Natural killer cell (primary cell): Measurements from ENCODE around the gene FNDC3B. TPM values are rescaled to one million over a fixed set of nuclear protein-coding genes. Genes with fewer than 3 reads are reported as not detected.

Experiments
- ATAC-seq, 3 donors: fragments of 150-1000 bp in 2 of 3; fragments of 200-7000 bp in 1 of 3; cut with Tn5 transposase; 1 replicate in 1 of 3; 2 replicates in 2 of 3; pipeline ENCODE4 v1.10.0; 2021; ENCODE audit warnings: mild to moderate bottlenecking in 2 of 3, moderate library complexity in 2 of 3
- DNase-seq, 2 donors: peaks; one replicate each; pipeline versions ENCODE4 v3.0.0 to v3.0.0-alpha.2; 2013 to 2021; ENCODE audit warnings: mixed read lengths in 1 of 2
- H3K27ac ChIP-seq: one replicate; pipeline ENCODE4 v1.5.1; 2013; ENCODE audit warnings: mild to moderate bottlenecking, low read length
- H3K27me3 ChIP-seq: one replicate; pipeline ENCODE4 v1.6.1; 2013; ENCODE audit warnings: low read length; ENCODE audit not compliant: control insufficient read depth, insufficient read depth
- H3K36me3 ChIP-seq: one replicate; pipeline ENCODE4 v1.6.1; 2013; ENCODE audit warnings: low read length; ENCODE audit not compliant: control insufficient read depth, insufficient read depth
- H3K4me1 ChIP-seq: one replicate; pipeline ENCODE4 v1.6.1; 2013; ENCODE audit warnings: low read length; ENCODE audit not compliant: control insufficient read depth, insufficient read depth
- H3K4me3 ChIP-seq: one replicate; pipeline ENCODE4 v1.5.1; 2013; ENCODE audit warnings: low read length
- H3K9me3 ChIP-seq: one replicate; pipeline ENCODE4 v1.6.1; 2013; ENCODE audit warnings: low read length; ENCODE audit not compliant: control insufficient read depth, insufficient read depth
- H3K27ac Mint-ChIP-seq, 2 donors: one replicate each; pipeline ENCODE4 v1.8.0; 2022; ENCODE audit warnings: mild to moderate bottlenecking in 2 of 2, mixed read lengths in 2 of 2, moderate library complexity in 1 of 2
- H3K27me3 Mint-ChIP-seq, 2 donors: one replicate each; pipeline ENCODE4 v1.8.0; 2022; ENCODE audit warnings: low read depth in 2 of 2, mixed read lengths in 2 of 2
- H3K36me3 Mint-ChIP-seq: one replicate; pipeline ENCODE4 v1.8.0; 2022; ENCODE audit warnings: mixed read lengths
- H3K4me1 Mint-ChIP-seq, 2 donors: one replicate each; pipeline ENCODE4 v1.8.0; 2022; ENCODE audit warnings: mixed read lengths in 2 of 2
- H3K4me3 Mint-ChIP-seq: one replicate; pipeline ENCODE4 v1.8.0; 2022; ENCODE audit warnings: mild to moderate bottlenecking, moderate library complexity, mixed read lengths
- H3K9me3 Mint-ChIP-seq, 2 donors: one replicate each; pipeline ENCODE4 v1.8.0; 2022; ENCODE audit warnings: mixed read lengths in 2 of 2
- WGBS: methylation state at CpG from one replicate; pipeline ENCODE4 v1.1.7; 2013; ENCODE audit warnings: missing lambda C conversion rate; ENCODE audit not compliant: insufficient coverage; 5-methylcytosine and 5-hydroxymethylcytosine counted together
- intact Hi-C: fragments of 100-400 bp; cut with micrococcal nuclease; formaldehyde crosslinking; loops from one replicate; pipeline ENCODE4 v1.14.2; 2022
- total RNA-seq, 4 donors: library from RNA; stranded (reverse); fragments of 120-200 nt in 1 of 4; gene quantifications; one replicate each; pipeline versions ENCODE4 v1.2.3 to v1.2.4, GENCODE V29; 2013 to 2022
- TF ChIP-seq, protein P1 (sequence below): fragments of 200-600 bp; IDR thresholded peaks from one replicate; pipeline ENCODE4 v1.8.0; 2022; ENCODE audit warnings: antibody characterized with exemption

Gene FNDC3B
- total RNA-seq, 3 donors from 2014 or later (not counting 1 experiment from before 2014, with no cell fraction given), result 154 to 214 (median 206) TPM

GRCh38 chr3:172224560-172225214 lies 185.3 kb downstream of the FNDC3B start:
- ATAC-seq (no peak), DNase-seq (no peak)
- Mint-ChIP-seq H3K4me1 (peaks cover 67 to 77% of the 10 kb centered on the region in 2 donors), H3K36me3 (peaks cover 22% of the 10 kb centered on the region), H3K27ac (peak overlapping the region; percentile 9 to 24), H3K9me3 (no peaks in the 10 kb centered on the region), H3K4me3 (no peak overlapping the region), H3K27me3 (no peaks in the 10 kb centered on the region)
- Histone ChIP-seq H3K27me3 (no peaks in the 10 kb centered on the region), H3K4me3 (no peak overlapping the region), H3K4me1 (no peaks in the 10 kb centered on the region), H3K27ac (no peak overlapping the region), H3K36me3 (peaks cover 17% of the 10 kb centered on the region), H3K9me3 (no peaks in the 10 kb centered on the region)
- intact Hi-C loops, result no loop called here
- TF ChIP-seq, protein P1, sequence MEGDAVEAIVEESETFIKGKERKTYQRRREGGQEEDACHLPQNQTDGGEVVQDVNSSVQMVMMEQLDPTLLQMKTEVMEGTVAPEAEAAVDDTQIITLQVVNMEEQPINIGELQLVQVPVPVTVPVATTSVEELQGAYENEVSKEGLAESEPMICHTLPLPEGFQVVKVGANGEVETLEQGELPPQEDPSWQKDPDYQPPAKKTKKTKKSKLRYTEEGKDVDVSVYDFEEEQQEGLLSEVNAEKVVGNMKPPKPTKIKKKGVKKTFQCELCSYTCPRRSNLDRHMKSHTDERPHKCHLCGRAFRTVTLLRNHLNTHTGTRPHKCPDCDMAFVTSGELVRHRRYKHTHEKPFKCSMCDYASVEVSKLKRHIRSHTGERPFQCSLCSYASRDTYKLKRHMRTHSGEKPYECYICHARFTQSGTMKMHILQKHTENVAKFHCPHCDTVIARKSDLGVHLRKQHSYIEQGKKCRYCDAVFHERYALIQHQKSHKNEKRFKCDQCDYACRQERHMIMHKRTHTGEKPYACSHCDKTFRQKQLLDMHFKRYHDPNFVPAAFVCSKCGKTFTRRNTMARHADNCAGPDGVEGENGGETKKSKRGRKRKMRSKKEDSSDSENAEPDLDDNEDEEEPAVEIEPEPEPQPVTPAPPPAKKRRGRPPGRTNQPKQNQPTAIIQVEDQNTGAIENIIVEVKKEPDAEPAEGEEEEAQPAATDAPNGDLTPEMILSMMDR, result no peak
- 93% methylated on average over 6 of the region's 7 CpGs for whole genome bisulfite sequencing

DNA sequence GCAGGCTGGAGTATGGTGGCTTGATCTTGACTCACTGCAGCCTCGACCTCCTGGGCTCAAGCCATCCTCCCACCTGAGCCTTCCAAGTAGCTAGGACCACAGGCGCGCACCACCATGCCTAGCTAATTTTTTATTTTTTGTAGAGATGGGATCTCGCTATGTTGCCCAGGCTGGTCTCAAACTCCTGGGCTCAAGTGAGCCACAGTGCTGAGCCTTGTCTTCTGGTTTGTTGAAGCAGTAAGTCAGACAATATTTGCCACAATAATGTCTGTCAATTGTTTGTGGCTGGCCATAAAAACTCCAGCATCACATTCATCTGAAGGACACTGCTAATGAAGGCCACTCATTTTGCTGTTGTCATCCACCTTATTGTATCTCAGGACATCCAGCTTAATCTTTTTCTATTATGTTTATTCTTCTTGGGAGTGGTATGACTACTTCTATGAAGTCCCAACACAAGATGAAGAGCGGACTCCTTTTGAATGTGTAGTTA lies 185.9 kb downstream of the FNDC3B start:
- H3K36me3 Mint-ChIP-seq, result peaks cover 22% of the 10 kb centered on the region
- Histone ChIP-seq H3K4me3 (no peak overlapping the region), H3K27me3 (no peaks in the 10 kb centered on the region), H3K36me3 (peaks cover 17% of the 10 kb centered on the region), H3K4me1 (no peaks in the 10 kb centered on the region), H3K27ac (no peak overlapping the region), H3K9me3 (no peaks in the 10 kb centered on the region)
- H3K9me3 Mint-ChIP-seq, result no peaks in the 10 kb centered on the region
- TF ChIP-seq, protein P1, result no peak
- H3K27ac Mint-ChIP-seq, result peak overlapping the region in 1 of 2 donors; percentile 24
- DNase-seq (no peak), ATAC-seq (no peak)
- H3K27me3 Mint-ChIP-seq, result no peaks in the 10 kb centered on the region
- WGBS, result 98% methylated on average over 4 of the region's 5 CpGs
- H3K4me1 Mint-ChIP-seq, result peaks cover 61 to 74% of the 10 kb centered on the region in 2 donors
- intact Hi-C loops, result no loop called here
- no peak overlapping the region for H3K4me3 Mint-ChIP-seq

DNA sequence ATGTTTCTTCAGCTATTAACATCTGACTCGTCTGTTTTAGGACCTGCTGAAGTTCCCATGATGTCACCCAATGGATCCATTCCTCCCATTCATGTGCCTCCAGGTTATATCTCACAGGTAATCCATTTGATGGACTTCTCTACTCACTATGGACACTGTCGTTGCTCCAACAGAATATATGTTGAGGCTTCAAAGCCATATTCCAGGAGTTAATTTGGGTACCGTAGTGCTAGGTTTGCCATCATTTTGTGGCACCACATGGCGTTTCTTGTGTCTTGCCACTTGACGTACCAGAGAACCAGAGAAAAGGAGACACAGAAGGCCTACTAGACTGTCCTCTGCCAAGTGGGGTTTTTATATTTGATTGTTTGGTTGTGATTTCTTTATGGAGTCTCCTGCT lies 187.5 kb downstream of the FNDC3B start:
- H3K4me1 Mint-ChIP-seq, result peaks cover 48 to 68% of the 10 kb centered on the region in 2 donors
- H3K36me3 Mint-ChIP-seq, result peaks cover 22% of the 10 kb centered on the region
- intact Hi-C loops, result no loop called here
- Histone ChIP-seq H3K27me3 (no peaks in the 10 kb centered on the region), H3K4me1 (no peaks in the 10 kb centered on the region), H3K27ac (no peak overlapping the region), H3K36me3 (peaks cover 17% of the 10 kb centered on the region), H3K9me3 (no peaks in the 10 kb centered on the region), H3K4me3 (no peak overlapping the region)
- no peak for ATAC-seq
- H3K9me3 Mint-ChIP-seq, result no peaks in the 10 kb centered on the region
- WGBS, result 93% methylated on average over 5 of the region's 5 CpGs
- H3K4me3 Mint-ChIP-seq, result no peak overlapping the region
- no peak for DNase-seq
- no peaks in the 10 kb centered on the region for H3K27me3 Mint-ChIP-seq
- TF ChIP-seq, protein P1, result no peak
- H3K27ac Mint-ChIP-seq, result peak overlapping the region in 1 of 2 donors; percentile 54
